Esophagus muscularis mucosa (tissue), 4 donors: Measurements from ENCODE around the gene NPPB. TPM values are rescaled to one million over a fixed set of nuclear protein-coding genes. Genes with fewer than 3 reads are reported as not detected.
A peak's percentile ranks its signal among the peaks of the same experiment; 100 is the strongest.

Experiments
- DNase-seq: peaks from one replicate; pipeline ENCODE4 v3.0.0-alpha.2; 2017; ENCODE audit errors: extremely low spot score
- H3K27ac ChIP-seq, 4 donors: fragments of 200-600 bp; sonication (generic); replicated peaks in 1 of 4; 1 replicate in 3 of 4; 2 replicates in 1 of 4; pipeline ENCODE4 v1.5.1; 2016 to 2019; ENCODE audit warnings: mild to moderate bottlenecking in 1 of 4
- H3K27me3 ChIP-seq, 4 donors: fragments of 200-600 bp; sonication (generic); one replicate each; pipeline versions ENCODE4 v1.5.1 to v1.6.0; 2016 to 2019
- H3K36me3 ChIP-seq, 4 donors: fragments of 200-600 bp; sonication (generic); one replicate each; pipeline ENCODE4 v1.5.1; 2016 to 2019
- H3K4me1 ChIP-seq, 4 donors: fragments of 200-600 bp; sonication (generic); one replicate each; pipeline ENCODE4 v1.5.1; 2016 to 2019
- H3K4me3 ChIP-seq, 4 donors: fragments of 200-600 bp; sonication (generic); 1 replicate in 2 of 4; 2 replicates in 2 of 4; pipeline ENCODE4 v1.5.1; 2016 to 2019; ENCODE audit warnings: mild to moderate bottlenecking in 4 of 4, moderate library complexity in 1 of 4
- H3K9me3 ChIP-seq, 4 donors: fragments of 200-600 bp; sonication (generic); 1 replicate in 3 of 4; 2 replicates in 1 of 4; pipeline ENCODE4 v1.5.1; 2016 to 2019
- EP300 ChIP-seq: sonication (generic); formaldehyde crosslinking; IDR thresholded peaks from one replicate; pipeline ENCODE4 v1.6.1; 2017; ENCODE audit warnings: antibody characterized with exemption
- POLR2A ChIP-seq: fragments of 450-650 bp; IDR thresholded peaks from one replicate; pipeline ENCODE4 v1.6.1; 2017; ENCODE audit warnings: antibody characterized with exemption, moderate library complexity, mild to moderate bottlenecking, low read depth
- POLR2AphosphoS5 ChIP-seq, 2 donors: sonication (generic); formaldehyde crosslinking; IDR thresholded peaks; one replicate each; pipeline ENCODE4 v1.6.1; 2017; ENCODE audit warnings: antibody characterized with exemption in 2 of 2
- WGBS: methylation state at CpG from one replicate; pipeline ENCODE4 v1.1.5; 2018; 5-methylcytosine and 5-hydroxymethylcytosine counted together
- intact Hi-C: fragments of 100-400 bp; cut with DNase I; formaldehyde crosslinking; loops from one replicate; pipeline ENCODE4 v1.15.1; 2023
- total RNA-seq, 4 donors: library from RNA; depleted of rRNA; stranded (reverse); fragments of >200 nt; gene quantifications; one replicate each; pipeline versions ENCODE4 v1.1.0 to v1.2.1, GENCODE V29; 2016
- TF ChIP-seq, protein P1 (sequence below), 3 experiments: fragments of 200-600 bp in 2 of 3; fragments of 450-650 bp in 1 of 3; sonication (generic) in 2 of 3; IDR thresholded peaks; one replicate each; pipeline ENCODE4 v1.5.1; 2017 to 2019; ENCODE audit warnings: antibody characterized with exemption in 3 of 3, mild to moderate bottlenecking in 2 of 3, moderate library complexity in 1 of 3

Gene NPPB
- total RNA-seq, 4 donors from 2014 or later: not detected

DNA sequence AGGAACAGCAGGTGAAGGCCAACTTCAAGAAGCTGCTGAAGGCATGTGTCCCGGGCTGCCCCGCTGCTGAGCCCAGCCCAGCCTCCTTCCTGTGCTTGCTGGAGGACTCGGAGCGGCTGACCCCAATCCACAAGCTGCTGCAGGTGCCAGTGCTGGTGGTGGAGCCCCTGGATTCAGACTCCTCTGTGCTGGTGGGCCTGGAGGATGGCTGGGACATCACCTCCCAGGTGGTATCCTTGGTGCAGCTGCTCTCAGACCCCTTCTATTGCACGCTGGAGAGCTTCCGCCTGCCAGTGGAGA is 20.1 kb upstream of the NPPB start:
- TF ChIP-seq POLR2AphosphoS5 (IDR thresholded peaks at IDR 0.05): no peak
- TF ChIP-seq POLR2A: no peak
- TF ChIP-seq EP300: no peak
- TF ChIP-seq, protein P1, sequence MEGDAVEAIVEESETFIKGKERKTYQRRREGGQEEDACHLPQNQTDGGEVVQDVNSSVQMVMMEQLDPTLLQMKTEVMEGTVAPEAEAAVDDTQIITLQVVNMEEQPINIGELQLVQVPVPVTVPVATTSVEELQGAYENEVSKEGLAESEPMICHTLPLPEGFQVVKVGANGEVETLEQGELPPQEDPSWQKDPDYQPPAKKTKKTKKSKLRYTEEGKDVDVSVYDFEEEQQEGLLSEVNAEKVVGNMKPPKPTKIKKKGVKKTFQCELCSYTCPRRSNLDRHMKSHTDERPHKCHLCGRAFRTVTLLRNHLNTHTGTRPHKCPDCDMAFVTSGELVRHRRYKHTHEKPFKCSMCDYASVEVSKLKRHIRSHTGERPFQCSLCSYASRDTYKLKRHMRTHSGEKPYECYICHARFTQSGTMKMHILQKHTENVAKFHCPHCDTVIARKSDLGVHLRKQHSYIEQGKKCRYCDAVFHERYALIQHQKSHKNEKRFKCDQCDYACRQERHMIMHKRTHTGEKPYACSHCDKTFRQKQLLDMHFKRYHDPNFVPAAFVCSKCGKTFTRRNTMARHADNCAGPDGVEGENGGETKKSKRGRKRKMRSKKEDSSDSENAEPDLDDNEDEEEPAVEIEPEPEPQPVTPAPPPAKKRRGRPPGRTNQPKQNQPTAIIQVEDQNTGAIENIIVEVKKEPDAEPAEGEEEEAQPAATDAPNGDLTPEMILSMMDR (IDR thresholded peaks at IDR 0.05): no peak
- Histone ChIP-seq H3K9me3 (no peaks in the 10 kb centered on the region), H3K27me3 (peaks cover 0 to 69% (median 3%) of the 10 kb centered on the region in 4 donors), H3K36me3 (no peaks in the 10 kb centered on the region), H3K27ac (no peak overlapping the region), H3K4me1 (peaks cover 15 to 46% (median 25%) of the 10 kb centered on the region in 4 donors), H3K4me3 (no peak overlapping the region)
- WGBS: 80% methylated on average over 1 of the region's 6 CpGs
- intact Hi-C loops: no loop called here
- no peak for DNase-seq

DNA sequence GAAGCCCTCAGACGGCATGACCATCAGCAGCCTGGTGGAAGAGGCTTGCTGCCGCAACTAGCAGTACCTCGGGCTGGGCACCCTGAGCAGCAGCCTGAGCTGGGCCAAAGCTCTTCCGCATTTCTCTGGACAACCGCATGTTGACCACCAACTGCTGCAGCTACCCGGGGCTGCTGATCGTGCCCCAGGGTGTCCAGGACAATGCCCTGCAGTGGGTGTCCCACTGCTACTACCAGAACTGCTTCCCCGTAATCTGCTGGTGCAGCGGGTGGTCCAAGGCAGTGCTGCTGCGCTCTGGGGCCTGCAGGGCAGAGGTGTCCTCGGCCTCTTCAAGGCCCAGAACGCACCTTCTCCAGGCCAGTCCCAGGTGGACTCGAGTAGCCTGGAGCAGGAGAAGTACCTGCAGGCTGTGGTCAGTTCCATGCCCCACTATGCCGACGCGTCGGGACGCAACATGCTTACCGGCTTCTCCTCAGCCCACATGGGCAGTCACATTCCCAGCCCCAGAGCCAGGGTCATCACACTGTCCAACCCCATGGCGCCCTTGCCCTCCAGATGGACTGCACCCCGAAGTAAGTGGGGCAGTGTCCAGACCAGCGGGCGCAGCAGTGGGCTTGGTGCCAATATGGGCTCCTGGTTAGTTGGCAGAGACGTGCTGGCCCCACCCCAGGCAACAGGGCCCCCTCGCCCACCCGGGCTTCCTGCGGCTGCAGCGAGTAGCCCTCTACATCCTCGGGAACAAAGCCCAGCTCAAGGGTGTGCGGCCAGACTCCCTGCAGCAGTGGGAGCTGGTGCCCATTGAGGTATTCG is 19.5 kb upstream of the NPPB start:
- intact Hi-C loops: no loop called here

DNA sequence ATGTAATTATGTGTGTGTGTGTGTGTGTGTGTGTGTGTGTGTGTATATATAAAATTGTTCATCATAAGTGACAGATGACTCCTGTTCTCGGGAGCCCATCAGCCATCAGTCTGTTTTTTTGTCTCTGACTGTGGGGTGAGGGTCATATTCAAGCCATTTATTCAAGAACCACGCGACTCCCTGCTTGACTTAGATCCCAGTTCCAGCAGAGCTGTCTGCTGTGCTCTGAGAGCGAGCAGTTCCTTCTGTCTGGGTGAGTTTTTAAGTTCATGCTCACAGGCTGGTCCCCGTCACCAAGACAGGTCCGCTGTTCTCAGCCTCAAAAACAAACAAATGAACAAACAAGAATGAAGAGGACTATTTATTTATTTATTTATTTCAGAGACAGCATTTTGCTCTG is 18.3 kb upstream of the NPPB start:
- WGBS: 46% methylated on average over 6 of the region's 6 CpGs
- DNase-seq: no peak
- no peak overlapping the region for H3K4me3 ChIP-seq
- no peaks in the 10 kb centered on the region for H3K36me3 ChIP-seq
- intact Hi-C loops: no loop called here
- no peak for TF ChIP-seq POLR2AphosphoS5 (IDR thresholded peaks at IDR 0.05)
- H3K4me1 ChIP-seq: peaks cover 15 to 44% (median 23%) of the 10 kb centered on the region in 4 donors
- no peaks in the 10 kb centered on the region for H3K9me3 ChIP-seq
- H3K27ac ChIP-seq: no peak overlapping the region
- H3K27me3 ChIP-seq: peaks cover 0 to 54% (median 3%) of the 10 kb centered on the region in 4 donors

More for the DNA sequence above, 19.5 kb upstream of the NPPB start:
- no peak for TF ChIP-seq POLR2AphosphoS5 (IDR thresholded peaks at IDR 0.05)
- no peak for TF ChIP-seq POLR2A
- no peak for TF ChIP-seq EP300
- TF ChIP-seq, protein P1 (IDR thresholded peaks at IDR 0.05): no peak
- H3K9me3 ChIP-seq: no peaks in the 10 kb centered on the region
- no peak overlapping the region for H3K4me3 ChIP-seq
- no peaks in the 10 kb centered on the region for H3K36me3 ChIP-seq
- peaks cover 0 to 66% (median 3%) of the 10 kb centered on the region in 4 donors for H3K27me3 ChIP-seq
- DNase-seq: no peak
- 89% methylated on average over 13 of the region's 31 CpGs for WGBS
- H3K4me1 ChIP-seq: peaks cover 15 to 49% (median 25%) of the 10 kb centered on the region in 4 donors
- no peak overlapping the region for H3K27ac ChIP-seq

DNA sequence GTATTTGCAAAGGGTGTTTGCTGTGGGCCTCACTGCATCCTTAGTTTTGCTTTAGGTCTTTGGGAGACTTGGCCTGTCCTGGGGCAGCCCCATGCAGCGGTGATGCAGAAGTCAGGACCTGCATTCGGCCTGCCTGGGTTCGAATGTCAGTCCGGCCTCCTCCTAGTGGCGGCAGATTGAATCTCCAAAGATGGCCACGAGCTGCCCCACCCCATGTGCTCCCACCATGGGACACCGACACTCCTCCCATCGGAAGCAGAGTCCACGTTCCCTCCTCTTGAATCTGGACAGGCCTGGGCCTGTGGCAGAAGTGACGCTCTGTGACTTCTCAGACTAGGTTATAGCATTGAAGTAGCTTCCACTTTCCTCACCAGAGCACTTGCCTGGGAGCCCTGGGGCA is 16.3 kb upstream of the NPPB start:
- H3K36me3 ChIP-seq: no peaks in the 10 kb centered on the region
- no peak for DNase-seq
- H3K9me3 ChIP-seq: no peaks in the 10 kb centered on the region
- 92% methylated on average over 10 of the region's 10 CpGs for WGBS
- no peak for TF ChIP-seq POLR2AphosphoS5 (IDR thresholded peaks at IDR 0.05)
- no peak for TF ChIP-seq POLR2A
- no peak for TF ChIP-seq EP300
- TF ChIP-seq, protein P1 (IDR thresholded peaks at IDR 0.05): no peak
- no peak overlapping the region for H3K4me3 ChIP-seq
- H3K4me1 ChIP-seq: peaks cover 3 to 28% (median 8%) of the 10 kb centered on the region in 4 donors
- H3K27ac ChIP-seq: peak overlapping the region in 1 of 4 donors; percentile 59
- intact Hi-C loops: no loop called here
- H3K27me3 ChIP-seq: peaks cover 0 to 67% (median 3%) of the 10 kb centered on the region in 4 donors

DNA sequence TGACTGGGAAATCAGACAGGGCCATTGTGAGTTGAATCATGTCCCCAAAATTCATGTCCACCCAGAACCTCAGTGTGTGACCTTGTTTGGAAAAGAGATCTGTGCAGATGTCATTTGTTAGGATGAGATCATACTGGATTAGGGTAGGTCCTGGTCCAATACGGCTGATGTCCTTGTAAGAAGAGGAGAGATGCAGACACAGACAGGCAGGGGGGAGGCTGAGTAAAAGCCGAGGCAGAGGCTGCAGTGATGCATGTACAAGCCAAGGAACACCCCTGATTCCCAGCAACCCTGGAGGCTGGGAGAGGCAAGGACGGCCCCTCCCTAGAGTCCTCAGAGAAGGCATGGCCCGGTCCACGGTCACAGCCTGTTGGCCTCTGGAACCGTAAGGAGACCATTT is 15.9 kb upstream of the NPPB start:
- WGBS: 45% methylated on average over 6 of the region's 6 CpGs
- DNase-seq: no peak
- H3K27me3 ChIP-seq: peaks cover 0 to 67% (median 3%) of the 10 kb centered on the region in 4 donors
- H3K36me3 ChIP-seq: no peaks in the 10 kb centered on the region
- intact Hi-C loops: no loop called here
- peaks cover 0 to 23% (median 4%) of the 10 kb centered on the region in 4 donors for H3K4me1 ChIP-seq
- TF ChIP-seq POLR2A (no peak), POLR2AphosphoS5 (IDR thresholded peaks at IDR 0.05) (no peak), EP300 (no peak)
- TF ChIP-seq, protein P1 (IDR thresholded peaks at IDR 0.05): no peak
- no peak overlapping the region for H3K4me3 ChIP-seq
- H3K9me3 ChIP-seq: no peaks in the 10 kb centered on the region
- H3K27ac ChIP-seq: peak overlapping the region in 1 of 4 donors; percentile 59
